ENCODE results near the gene ACAA1.

The ACAA1 gene

GRCh38 chr3:38117748-38118420 is 19.0 kb downstream of the ACAA1 start:
- peak; percentile 84 for TF ChIP-seq CTCF (IDR thresholded peaks at IDR 0.05; ENCODE audit: insufficient read depth, low read depth, low read length, missing control alignments)
- peak; percentile 76 for DNase-seq (ENCODE audit: low read depth)
- H3K4me3 ChIP-seq (ENCODE audit: low read length): no peak overlapping the region

- H3K4me3 ChIP-seq (ENCODE audit: low read length): no peak overlapping the region
- peak; percentile 34 for DNase-seq (ENCODE audit: low read depth)
- peak; percentile 19 for TF ChIP-seq CTCF (IDR thresholded peaks at IDR 0.05; ENCODE audit: insufficient read depth, low read depth, low read length, missing control alignments)
These were observed 19.7 kb downstream of the ACAA1 start for GRCh38 chr3:38117163-38117716.

- H3K4me3 ChIP-seq (ENCODE audit: low read length): no peak overlapping the region
- DNase-seq (ENCODE audit: low read depth): no peak
- no peak for TF ChIP-seq CTCF (IDR thresholded peaks at IDR 0.05; ENCODE audit: insufficient read depth, low read depth, low read length, missing control alignments)
These were observed 20.3 kb downstream of the ACAA1 start for GRCh38 chr3:38116471-38117162.

- TF ChIP-seq CTCF (IDR thresholded peaks at IDR 0.05; ENCODE audit: insufficient read depth, low read depth, low read length, missing control alignments): no peak
- no peak for DNase-seq (ENCODE audit: low read depth)
- no peak overlapping the region for H3K4me3 ChIP-seq (ENCODE audit: low read length)
These were observed 21.1 kb downstream of the ACAA1 start for GRCh38 chr3:38115645-38116427.

- H3K4me3 ChIP-seq (ENCODE audit: low read length): no peak overlapping the region
- DNase-seq (ENCODE audit: low read depth): no peak
- no peak for TF ChIP-seq CTCF (IDR thresholded peaks at IDR 0.05; ENCODE audit: insufficient read depth, low read depth, low read length, missing control alignments)
These were observed 21.9 kb downstream of the ACAA1 start for GRCh38 chr3:38114875-38115644.

Data from epithelial cell of esophagus (primary cell).